ENCODE results near the gene BCAS2.

GRCh38 chr1:114610546-114611245 lies 29.3 kb upstream of the BCAS2 start:
- TF ChIP-seq CTCF (conservative IDR thresholded peaks at IDR 0.05) (no peak), ZFX (IDR thresholded peaks at IDR 0.05) (no peak)

Data from C4-2B (cell line).